GM19452 (cell line): ENCODE data around the gene SLC4A5.

Source experiments
- ATAC-seq: cut with Tn5 transposase; IDR thresholded peaks from one replicate; pipeline ENCODE4 v1.9.1; 2021; ENCODE audit not compliant: unreplicated experiment

Gene SLC4A5, protein sequence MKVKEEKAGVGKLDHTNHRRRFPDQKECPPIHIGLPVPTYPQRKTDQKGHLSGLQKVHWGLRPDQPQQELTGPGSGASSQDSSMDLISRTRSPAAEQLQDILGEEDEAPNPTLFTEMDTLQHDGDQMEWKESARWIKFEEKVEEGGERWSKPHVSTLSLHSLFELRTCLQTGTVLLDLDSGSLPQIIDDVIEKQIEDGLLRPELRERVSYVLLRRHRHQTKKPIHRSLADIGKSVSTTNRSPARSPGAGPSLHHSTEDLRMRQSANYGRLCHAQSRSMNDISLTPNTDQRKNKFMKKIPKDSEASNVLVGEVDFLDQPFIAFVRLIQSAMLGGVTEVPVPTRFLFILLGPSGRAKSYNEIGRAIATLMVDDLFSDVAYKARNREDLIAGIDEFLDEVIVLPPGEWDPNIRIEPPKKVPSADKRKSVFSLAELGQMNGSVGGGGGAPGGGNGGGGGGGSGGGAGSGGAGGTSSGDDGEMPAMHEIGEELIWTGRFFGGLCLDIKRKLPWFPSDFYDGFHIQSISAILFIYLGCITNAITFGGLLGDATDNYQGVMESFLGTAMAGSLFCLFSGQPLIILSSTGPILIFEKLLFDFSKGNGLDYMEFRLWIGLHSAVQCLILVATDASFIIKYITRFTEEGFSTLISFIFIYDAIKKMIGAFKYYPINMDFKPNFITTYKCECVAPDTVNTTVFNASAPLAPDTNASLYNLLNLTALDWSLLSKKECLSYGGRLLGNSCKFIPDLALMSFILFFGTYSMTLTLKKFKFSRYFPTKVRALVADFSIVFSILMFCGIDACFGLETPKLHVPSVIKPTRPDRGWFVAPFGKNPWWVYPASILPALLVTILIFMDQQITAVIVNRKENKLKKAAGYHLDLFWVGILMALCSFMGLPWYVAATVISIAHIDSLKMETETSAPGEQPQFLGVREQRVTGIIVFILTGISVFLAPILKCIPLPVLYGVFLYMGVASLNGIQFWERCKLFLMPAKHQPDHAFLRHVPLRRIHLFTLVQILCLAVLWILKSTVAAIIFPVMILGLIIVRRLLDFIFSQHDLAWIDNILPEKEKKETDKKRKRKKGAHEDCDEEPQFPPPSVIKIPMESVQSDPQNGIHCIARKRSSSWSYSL

DNA sequence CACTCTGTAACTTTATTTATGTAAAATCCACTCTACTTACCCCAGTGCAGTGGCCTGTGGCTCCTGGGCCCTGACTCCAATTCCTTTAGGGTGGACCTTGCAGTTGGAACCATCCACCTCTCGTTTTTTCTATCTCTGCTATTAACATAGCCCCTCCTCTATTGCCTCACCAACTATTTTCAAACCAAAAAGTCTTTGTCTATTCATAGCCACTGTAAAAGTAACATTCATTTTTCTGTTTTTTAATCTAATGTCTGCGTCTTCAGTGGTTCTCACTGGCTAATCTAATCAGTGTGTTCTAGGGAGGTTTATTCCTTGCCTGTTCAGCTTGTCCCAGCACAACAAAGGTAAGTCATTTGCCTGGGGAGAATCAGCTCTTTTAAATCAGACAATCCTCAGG lies at the start of gene SLC4A5:
Gene SLC4A5 (minus strand): TSS at position 101 of the 400 bp plus-strand sequence. CDS start 28,393 bp downstream, outside the sequence.
- no peak for ATAC-seq

DNA sequence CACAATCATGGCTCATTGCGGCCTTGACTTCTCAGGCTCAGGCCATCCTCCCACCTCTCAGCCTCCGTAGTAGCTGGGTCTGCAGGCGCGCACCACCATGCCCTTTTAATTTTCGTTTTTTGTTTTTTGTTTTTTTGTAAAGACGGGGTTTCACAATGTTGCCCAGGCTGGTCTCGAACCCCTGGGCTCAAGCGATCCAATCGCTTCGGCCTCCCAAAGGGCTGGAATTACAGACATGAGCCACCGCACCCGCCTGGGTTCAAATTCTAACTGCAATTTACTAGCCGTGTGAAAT lies 49.2 kb upstream of the SLC4A5 start:
- ATAC-seq = no peak

DNA sequence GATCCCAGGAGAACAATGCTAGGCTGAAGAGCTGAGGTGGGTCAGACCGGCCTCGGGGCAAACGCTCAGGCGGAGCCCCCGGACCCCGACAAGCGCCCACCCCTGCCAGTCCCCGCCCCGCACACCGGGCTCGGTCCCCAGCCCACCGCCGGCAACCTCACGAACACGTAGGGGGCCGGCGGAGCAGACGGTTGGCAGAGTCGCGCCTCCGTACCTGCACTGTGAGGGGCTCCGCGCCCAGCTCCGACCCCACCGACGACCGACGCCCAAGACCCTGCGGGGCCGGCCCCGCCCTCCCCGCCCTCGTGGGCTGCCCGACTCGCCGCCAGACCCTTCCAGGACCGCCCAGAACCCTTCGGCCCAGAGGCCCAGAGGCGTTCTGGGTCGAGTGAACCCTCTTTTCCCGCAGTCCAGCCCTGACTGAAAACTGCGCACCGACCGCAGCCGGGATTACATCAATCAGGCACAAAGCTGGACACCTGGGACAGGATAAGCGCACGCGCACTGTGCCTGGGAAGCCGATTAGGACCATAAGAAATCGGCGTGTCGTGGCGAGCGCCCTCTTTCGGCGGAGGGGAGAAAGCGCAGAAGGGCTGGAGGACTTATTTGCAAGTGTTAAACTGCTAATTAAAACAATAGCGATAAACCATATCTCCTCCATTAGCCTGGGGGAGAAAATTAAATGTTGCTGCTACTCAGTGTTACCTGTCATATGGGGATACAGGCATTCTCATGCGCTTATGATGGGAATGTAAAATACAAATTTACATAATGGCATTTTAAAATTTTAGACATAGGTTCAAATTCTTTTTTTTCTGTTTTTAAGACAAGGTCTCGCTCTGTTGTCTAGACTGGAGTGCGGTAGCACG lies 48.6 kb upstream of the SLC4A5 start:
- peak; percentile 63 for ATAC-seq

DNA sequence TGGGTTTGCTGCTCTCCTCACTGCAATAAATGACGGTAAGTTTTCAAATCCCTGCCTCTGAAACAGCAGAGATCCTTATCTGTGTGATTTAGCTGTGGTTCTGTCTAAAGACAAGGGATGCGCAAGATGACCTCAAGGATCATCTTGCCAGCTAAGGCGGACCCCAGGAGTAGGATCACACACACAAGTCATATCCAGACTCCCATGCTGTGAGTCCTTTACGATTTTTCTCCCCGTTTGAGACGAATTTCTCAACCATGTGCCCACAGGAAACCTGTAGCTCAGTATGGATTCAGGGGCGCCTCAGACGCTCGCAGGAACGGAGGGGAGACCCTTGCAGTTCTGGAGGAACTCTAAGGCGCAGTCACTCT lies 48.0 kb upstream of the SLC4A5 start:
- ATAC-seq = peak; percentile 33

DNA sequence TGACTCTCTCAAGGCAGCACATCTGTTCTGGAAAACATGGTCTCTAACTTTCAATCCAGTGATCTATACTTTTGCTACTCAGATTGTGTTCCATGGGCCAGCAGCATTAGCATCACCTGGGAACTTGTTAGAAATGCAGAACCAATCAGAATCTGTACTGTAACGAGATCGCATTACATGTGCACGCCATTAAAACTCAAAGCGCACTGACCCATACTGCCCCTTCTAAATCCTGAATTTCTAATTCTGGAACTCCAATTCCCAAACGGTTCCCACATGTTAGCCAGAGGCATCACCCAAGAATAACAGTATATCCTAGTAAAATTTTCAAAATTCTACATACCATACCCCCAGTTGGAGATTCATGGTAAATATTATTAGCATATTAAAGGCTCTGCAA lies 47.4 kb upstream of the SLC4A5 start:
- ATAC-seq = no peak

DNA sequence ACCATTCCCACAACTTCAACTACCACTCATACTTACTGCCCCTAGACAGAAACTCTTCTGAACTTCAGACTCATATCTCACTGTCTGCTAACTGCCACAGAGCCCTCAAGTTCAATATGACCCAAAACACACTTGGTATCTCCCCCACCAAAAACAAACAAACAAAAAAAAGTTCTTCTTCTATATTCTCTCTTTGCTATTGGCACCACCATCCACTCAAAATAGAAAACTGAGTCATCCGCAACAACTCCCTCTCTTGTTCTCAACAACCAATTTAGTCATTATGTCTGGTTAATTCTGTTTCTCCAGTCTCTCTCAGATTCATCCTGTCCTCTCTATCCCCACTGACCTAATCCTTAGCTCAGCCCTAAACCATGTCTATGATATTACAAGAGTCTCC lies 44.1 kb upstream of the SLC4A5 start:
- ATAC-seq = no peak

DNA sequence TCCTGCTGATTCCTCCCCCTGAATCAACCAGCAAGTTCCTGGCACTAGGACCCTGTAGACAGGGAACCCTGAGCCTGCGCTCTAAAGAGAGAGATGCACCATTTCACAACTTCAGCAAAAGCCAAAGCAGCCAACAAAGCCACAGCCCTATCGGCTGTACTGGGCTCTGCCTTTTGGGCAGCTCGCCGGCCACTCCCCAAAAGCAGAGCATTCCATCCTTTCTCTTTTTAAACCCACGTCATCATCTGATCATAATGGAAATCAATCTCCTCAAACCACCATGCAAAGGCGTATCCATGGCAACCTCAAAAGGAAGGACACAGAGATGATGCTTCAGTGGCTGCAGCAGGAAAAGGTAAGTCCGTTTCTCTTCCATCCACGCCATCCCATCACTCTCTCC lies 42.2 kb upstream of the SLC4A5 start:
- no peak for ATAC-seq

DNA sequence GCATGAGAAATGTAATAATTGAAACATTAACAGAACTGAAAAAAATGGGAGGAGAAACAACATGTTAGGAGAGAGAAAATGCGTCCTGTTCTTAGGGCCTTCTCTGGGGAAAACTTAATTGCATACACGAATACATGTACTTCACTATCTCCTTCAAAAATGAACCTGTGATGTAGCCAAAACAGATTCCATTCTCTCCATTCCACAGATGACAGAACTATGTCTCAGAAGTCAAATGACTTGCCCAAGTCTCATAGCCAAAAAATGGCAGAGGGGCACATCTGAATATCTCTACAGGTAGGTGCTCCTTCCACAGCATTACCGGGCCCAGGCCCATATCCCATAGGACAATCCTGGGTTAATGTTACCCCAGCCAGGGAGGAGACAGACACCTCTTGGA lies 40.8 kb upstream of the SLC4A5 start:
- ATAC-seq = no peak

DNA sequence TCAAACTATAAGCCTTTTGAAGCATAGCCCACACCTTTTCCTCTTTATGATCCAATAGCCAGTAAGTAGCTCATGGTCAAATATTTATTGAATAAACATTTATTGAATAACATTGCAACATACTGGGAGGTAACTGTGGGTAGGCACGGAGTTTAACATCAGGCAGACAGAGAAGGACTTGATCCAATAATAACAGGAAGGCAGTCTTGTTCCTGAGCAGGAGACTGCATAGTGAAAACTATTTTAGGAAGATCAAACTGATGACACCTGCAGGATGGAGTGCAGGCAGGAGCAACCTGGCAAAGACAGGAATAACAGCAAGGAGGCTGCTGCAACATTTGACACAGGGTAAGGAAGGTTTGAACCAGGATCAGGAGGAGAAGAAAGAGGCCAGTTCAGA lies 40.0 kb upstream of the SLC4A5 start:
- no peak for ATAC-seq

DNA sequence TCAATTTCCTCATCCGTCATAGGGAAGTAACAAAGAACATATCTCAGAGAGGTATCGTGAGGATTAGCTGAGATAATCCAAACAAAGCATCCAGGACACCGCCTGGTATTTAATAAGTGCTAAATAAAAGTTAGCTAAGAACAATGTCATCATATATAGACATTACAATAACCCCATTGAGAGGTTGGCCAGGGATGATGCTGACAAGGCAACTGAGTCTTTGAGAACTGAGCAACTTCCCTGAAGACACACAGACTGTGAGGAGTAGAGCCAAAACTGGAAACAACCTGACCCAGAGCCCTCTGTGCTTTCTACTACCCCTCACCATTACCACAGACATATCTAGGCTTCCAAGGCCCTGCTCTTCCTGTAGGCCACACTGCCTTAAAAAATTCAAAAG lies 38.5 kb upstream of the SLC4A5 start:
- ATAC-seq = no peak

DNA sequence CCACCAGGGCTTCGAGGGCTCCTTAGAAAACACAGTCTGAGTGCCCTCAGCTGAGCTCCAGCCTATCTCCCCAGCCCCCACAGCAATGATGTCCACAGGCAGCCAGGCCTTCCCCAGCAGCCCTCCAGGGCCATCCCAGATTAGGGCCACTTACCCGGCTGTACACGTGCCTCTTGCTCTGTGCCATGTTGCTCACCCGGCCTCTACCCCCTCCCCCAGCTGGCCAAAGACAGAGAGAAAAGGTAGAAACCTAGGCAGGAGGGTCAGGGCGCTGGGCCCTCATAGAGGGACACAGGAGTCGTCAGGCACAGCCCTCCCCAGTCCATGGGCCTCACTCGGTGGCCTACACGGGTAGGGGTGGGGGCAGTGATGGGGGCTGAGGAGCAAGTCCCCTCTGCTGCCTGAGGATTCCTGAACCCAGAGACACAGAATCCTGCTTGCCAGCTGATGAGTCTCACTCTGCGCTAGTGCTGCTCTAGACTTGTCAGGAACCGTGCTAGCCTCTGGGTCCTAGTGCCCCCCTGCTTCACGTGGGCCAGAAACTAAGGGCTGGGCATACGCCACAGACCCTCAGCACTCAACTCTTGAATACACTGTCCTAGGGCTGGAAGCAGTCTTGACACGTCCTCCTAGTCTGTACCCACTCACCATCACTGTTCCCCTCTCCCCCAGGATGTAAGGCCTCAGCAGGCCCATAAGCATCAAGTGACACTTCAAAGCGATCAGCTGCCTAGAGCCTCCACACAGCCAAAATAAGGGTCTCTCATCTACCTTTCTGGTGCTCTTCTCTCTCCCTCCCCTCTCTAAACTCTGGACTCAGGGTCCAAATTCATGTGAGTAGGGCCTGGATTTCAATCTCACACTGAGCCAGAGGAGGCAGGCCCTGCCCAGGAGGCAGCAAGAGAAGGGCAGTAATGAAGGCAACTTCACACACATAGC lies 36.9 kb upstream of the SLC4A5 start, which contains the start of gene DCTN1:
Gene DCTN1 (minus strand): TSS at position 461 of the 939 bp plus-strand sequence. CDS start 274 bp downstream, at position 187.
- ATAC-seq = no peak

DNA sequence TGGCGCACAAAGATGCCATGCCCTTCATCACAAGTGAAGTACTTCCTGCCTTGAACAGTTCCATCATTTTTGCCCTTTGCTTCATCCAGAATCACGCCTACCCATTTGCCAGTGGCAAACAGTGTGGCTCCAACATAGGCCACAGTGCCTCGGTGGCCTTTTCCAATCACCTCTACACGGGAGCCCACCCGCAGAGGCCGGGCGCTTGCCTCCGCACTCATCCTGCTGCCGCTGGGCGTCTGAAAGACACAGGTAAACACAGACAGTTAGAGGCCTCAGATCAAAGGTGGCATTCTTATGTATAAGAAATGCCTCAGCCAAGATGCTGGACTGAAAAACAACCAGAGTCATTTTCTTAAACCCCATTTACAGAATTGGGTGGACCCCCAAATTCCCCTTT lies 34.8 kb upstream of the SLC4A5 start:
- no peak for ATAC-seq

DNA sequence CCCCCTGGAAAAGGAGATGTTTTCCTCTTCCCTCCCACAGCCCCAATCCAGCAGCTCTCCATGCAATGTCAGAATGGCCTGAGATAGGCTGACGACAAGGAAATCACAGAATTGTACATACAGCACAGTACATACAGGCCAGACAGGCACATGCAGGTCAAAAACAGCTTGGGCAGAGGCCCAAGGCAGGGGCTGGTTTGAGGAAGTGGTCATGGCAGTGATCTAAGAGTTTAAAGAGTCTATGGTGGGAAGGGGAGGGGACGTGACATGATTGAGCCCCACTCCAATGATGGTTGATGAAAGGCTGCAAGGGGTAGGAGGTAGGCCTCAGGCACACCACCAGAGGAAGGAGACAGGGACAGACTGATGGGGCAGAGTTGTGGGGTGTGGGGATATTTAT lies 32.6 kb upstream of the SLC4A5 start:
- ATAC-seq = no peak

DNA sequence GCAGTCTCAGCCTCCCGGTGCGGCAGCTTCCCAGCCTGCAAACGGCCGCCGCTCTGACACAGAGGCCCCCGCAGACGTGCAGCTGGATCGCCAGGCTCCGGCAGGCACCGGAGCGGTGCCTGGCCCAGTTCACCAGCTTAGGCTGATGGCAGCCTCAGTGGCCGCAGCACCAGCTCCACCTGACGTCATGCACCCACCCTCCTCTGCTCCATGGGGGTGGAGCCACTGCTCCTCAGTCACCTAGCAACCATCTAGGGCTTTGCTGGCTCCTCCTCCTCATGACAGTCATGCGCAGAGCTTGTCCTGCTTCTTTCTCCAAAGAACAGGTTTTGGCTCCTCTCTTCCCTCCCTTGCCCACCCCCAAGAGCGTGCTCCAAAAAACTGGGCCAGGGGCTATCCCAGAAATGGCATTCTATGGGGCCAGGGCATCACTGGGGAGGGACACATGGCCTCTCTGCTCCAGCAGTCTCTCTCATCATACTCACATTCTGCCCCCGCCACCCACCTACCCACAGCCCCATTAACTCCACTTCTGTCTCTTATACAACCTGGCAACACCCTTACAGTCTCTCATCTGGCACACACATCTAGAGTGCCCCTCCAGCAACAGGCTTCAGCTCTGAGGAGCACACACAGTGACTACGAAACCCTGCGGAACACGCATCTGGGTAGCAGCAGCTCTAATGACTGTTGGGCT lies 31.4 kb upstream of the SLC4A5 start:
- no peak for ATAC-seq

DNA sequence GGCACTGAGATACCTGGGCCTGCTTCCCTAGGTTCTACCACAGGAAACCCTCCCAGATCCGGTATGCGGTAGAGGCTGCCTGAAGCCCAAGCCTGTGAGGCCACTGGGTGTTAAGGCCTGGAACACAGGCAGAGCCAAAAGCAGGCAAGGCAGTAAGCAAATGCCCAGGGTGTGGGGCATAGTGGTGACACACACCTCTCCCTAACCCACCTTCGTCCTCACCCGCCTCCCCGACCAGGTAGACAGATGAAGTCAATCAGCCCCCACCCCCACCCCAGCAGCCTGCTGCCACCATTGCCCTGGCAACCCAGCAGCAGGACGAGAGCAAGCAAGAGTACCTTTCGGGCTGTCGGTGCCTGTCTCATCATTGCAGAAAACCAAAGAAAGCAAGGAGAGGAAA lies 30.8 kb upstream of the SLC4A5 start:
- no peak for ATAC-seq

DNA sequence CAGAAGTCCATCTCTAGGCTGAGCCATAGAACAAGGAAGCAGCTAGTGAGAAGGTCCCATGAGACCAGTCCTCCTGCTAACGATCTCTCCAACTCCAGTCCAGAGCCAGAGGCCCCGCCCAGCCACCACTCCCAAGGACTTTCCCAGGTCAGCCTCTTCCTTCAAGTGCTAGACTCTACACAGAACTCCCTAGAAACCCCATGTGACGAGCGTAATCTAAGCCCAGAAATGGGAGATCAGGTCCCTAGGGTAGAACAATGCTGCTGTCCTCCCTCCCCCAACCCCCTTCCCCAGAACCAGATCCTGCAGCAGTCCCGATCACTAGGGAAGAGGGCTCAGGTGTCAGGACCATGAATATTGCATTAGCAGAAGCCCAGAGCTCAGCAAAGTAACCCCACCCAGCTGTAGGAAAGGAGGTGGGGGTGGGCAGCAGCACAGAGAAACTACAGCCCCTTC lies 30.0 kb upstream of the SLC4A5 start:
- no peak for ATAC-seq

DNA sequence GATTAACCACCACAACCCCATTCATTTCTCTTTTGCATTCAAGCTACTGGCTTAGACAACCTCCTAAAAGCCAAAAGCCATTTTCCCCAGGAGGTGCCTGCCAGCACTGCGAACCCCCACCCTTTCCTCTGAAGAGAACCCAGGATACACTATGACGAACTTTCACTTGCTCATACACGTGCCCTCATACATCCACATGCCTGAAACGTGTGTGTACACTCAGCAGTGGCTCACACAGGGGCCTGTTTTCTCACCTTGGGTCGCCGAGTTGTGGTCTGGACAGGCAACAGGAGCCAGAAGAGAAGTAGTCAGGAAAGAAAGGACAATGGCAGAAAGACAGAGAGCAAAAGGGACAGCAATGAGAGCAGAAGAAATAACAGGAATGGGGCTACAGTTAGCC lies 29.5 kb upstream of the SLC4A5 start:
- ATAC-seq = no peak

DNA sequence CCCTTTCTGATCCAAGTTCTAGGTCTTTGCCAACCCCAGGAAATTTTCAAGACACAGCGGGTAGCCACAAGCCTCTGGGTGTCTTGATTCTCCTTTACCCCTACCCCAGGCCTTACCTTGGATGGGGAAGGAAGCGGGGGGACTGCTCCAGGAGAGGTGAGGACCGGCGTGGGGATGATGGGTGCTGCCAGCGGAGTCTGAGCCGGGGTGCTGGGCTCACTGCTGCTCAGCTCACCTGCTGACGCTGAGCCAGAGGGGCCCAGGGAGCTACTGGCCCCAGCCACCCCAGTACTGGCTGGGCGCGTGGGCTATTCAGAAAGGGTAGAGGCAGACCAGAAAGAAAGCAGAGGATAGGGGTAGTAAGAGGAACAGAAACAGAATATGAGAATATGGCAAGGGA lies 28.2 kb upstream of the SLC4A5 start:
- ATAC-seq = no peak

DNA sequence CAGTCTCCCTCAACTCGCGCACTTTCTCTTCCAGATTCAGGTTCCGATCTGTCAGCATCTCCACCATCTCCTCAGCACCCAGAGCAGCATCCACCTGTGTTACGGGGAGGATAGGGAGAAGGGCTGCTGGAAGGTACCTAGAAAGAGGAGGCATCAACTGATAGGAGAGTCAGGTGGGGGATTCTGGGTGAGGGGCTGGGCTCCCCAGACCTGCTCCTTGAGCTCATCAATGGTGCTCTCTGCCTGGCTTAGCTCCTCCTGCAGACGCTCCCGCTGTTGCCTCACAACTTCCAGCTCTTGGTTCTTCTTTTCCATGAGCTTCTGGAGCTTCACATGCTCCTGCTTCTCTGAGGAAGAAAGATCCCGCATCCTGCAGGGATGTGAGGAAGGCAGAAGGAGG lies 26.8 kb upstream of the SLC4A5 start:
- ATAC-seq = no peak
